Thoracic aorta (tissue), 2 donors: ENCODE measurements around the gene TXNDC11. TPM values are rescaled to one million over a fixed set of nuclear protein-coding genes. Genes with fewer than 3 reads are reported as not detected.

Source experiments
- ATAC-seq: fragments of 150-250 bp; one replicate; pipeline ENCODE4 v1.8.0; 2017; ENCODE audit warnings: low read depth; ENCODE audit not compliant: insufficient number of reproducible peaks, low FRiP score
- DNase-seq: peaks from one replicate; pipeline ENCODE4 v3.0.0-alpha.2; 2020; ENCODE audit warnings: low spot score
- H3K27ac ChIP-seq, 2 donors: fragments of 200-600 bp; sonication (generic); 1 replicate in 1 of 2; 2 replicates in 1 of 2; pipeline ENCODE4 v1.5.1; 2016; ENCODE audit warnings: mild to moderate bottlenecking in 2 of 2, moderate library complexity in 2 of 2
- H3K27me3 ChIP-seq: fragments of 200-600 bp; sonication (generic); replicated peaks from 2 replicates; pipeline ENCODE4 v1.6.0; 2016; ENCODE audit warnings: mild to moderate bottlenecking; ENCODE audit not compliant: insufficient read depth
- H3K36me3 ChIP-seq: fragments of 200-600 bp; sonication (generic); one replicate; pipeline ENCODE4 v1.5.1; 2016
- H3K4me1 ChIP-seq, 2 donors: fragments of 200-600 bp; sonication (generic); 1 replicate in 1 of 2; 2 replicates in 1 of 2; pipeline versions ENCODE4 v1.5.1 to v1.6.0; 2016; ENCODE audit warnings: low read depth in 2 of 2, mild to moderate bottlenecking in 1 of 2; ENCODE audit not compliant: control insufficient read depth in 1 of 2
- H3K4me3 ChIP-seq: fragments of 200-600 bp; sonication (generic); 2 replicates; pipeline ENCODE4 v1.5.1; 2016; ENCODE audit warnings: mild to moderate bottlenecking
- H3K9me3 ChIP-seq: fragments of 200-600 bp; sonication (generic); 2 replicates; pipeline ENCODE4 v1.5.1; 2016
- CTCF ChIP-seq: fragments of 200-600 bp; sonication (generic); IDR thresholded peaks from one replicate; pipeline ENCODE4 v1.5.1; 2019; ENCODE audit warnings: antibody characterized with exemption
- total RNA-seq, 2 donors: library from RNA; depleted of rRNA; stranded (reverse); fragments of >200 nt; gene quantifications; one replicate each; pipeline versions ENCODE4 v1.1.0 to v1.2.3, GENCODE V29; 2016

TXNDC11 gene
- total RNA-seq, 2 donors from 2014 or later: 44.5 to 49.4 TPM

DNA sequence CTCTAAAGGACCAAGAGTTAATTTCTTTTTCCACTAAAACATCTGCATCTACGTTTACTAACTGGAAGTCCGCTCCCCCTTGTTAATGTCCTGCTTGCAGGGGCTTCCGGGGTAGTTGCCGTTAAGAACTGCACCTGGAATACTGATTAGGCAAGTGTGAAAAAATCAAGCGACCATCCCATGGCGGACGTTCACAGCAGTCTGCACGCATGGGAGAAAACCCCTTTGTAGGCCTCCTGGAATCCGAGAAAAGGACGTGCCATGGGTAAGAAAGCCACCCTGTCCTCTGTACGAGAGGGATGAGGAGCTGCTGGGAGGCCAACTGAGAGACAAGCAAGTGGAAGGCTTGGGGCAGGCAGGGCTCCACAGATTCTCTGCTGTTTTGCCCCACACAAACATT lies 59.5 kb downstream of the TXNDC11 start:
- peaks cover 37 to 46% of the 10 kb centered on the region in 2 donors for H3K4me1 ChIP-seq

DNA sequence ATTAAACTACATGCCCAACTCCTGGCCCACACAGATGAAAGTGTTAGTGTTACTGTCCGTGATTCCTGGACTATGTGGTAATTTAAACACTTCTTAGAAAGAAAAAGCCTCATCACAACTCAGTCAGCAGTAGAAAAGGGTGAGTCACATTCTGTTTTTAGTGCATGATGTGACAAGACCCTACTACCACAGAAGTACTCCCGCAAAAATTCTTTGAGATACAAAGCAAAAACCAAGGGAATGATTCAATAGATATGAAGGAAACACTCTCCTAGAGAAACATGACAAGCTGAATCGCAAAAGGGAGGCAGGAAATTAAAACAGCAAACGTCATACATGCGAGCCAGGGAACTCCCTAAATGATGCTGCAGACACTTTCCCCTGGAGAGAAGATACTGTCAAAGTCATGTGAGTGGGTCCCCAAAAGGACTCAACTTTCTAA lies 60.0 kb downstream of the TXNDC11 start:
- Histone ChIP-seq H3K4me1 (peaks cover 36 to 42% of the 10 kb centered on the region in 2 donors), H3K27ac (peak overlapping the region in 1 of 2 donors; percentile 55), H3K27me3 (no peaks in the 10 kb centered on the region), H3K36me3 (peaks cover 36% of the 10 kb centered on the region), H3K9me3 (no peaks in the 10 kb centered on the region), H3K4me3 (no peak overlapping the region)
- no peak for TF ChIP-seq CTCF
- no peak for DNase-seq
- ATAC-seq: peak; percentile 68

More for the DNA sequence above, 59.5 kb downstream of the TXNDC11 start:
- DNase-seq: no peak
- no peak for ATAC-seq
- peaks cover 32% of the 10 kb centered on the region for H3K36me3 ChIP-seq
- H3K4me3 ChIP-seq: no peak overlapping the region
- no peaks in the 10 kb centered on the region for H3K27me3 ChIP-seq
- no peaks in the 10 kb centered on the region for H3K9me3 ChIP-seq
- TF ChIP-seq CTCF: no peak
- peak overlapping the region in 1 of 2 donors; percentile 55 for H3K27ac ChIP-seq

DNA sequence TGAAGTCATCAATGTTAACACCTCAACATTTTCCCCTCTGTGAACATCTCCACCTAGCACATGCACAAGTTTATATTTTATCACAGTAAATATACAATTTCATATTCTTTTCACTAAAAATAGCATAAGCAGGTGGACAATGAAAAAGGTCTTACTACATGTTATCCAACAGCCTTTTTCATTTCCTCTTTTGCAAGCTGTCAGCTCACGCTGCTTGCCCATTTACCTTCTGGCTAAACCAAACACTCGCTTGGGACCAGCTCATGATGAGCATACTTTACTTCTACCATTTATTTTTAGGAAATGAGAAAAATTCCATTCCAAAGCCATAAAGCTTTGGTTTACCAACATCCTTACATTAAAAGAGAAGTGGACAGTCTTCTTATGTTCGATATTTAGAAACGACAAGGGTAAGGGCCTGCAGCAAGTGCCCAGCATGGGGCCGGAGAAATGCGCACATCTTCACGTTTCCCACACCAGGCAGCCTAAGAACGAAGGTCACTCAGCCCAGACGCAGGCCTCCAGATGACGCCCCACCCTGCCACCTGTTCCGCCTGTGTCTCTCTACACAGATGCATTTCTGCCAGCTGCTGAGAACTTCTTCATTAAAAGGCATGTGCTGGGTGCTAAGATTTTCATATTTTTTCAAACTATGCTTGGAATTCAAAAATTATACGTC lies 60.5 kb downstream of the TXNDC11 start:
- Histone ChIP-seq H3K27ac (peak overlapping the region in 1 of 2 donors; percentile 55), H3K27me3 (no peaks in the 10 kb centered on the region), H3K36me3 (peaks cover 38% of the 10 kb centered on the region), H3K4me3 (no peak overlapping the region), H3K9me3 (no peaks in the 10 kb centered on the region), H3K4me1 (peaks cover 31 to 36% of the 10 kb centered on the region in 2 donors)
- ATAC-seq: no peak
- TF ChIP-seq CTCF: no peak
- no peak for DNase-seq

- no peak for ATAC-seq
- H3K27ac ChIP-seq: no peak overlapping the region
- H3K9me3 ChIP-seq: no peaks in the 10 kb centered on the region
- H3K27me3 ChIP-seq: no peaks in the 10 kb centered on the region
- DNase-seq: no peak
- no peak overlapping the region for H3K4me3 ChIP-seq
- H3K4me1 ChIP-seq: peaks cover 25 to 30% of the 10 kb centered on the region in 2 donors
- no peak for TF ChIP-seq CTCF
- peaks cover 44% of the 10 kb centered on the region for H3K36me3 ChIP-seq
Observed at GRCh38 chr16:11681556-11681955, 61.1 kb downstream of the TXNDC11 start.

DNA sequence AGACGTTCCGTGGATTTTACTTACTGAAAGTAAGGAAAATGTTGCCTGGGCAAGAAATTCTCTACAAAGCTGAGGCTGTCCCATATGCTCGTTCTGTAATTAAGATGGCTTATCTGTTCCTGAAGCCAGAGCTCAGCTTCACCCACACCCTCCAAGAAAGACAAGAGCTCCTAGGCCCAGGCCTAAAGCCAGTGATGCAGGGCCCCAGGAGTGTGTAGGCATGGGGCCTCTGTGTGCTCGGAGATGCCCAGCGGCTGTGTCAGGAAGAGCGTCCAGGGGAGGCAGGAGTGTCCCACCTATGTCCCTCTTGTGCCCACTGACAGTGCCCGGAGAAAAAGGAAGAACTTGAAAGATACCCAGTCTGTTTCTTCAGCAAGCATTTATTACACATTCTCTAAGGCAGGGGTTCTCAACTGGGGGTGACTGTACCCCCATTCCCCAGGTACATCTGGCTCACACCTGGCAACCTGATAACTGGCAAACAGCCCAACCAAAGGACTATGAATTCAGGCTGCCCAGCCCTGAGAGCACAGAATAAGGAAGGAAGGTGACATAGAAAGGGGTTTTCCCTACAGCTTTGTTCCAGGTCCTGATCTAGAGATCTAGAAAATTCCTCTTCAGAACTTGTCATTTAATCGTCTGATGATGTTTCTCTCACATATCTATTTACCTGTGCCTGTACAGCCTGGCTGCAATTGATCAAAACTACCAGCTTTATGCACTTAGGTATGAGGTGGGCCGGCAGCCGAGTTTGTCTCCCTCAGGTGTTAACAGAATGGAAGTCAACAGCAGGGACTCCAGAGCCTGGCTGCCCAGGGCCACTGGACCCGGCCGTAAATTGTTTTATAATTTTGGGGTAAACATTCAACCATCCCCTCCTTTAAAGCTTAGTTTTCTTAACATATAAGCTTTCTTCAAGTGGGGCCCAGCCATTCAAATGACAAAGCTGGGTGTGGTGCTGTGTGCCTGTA lies 62.4 kb downstream of the TXNDC11 start:
- DNase-seq (no peak), ATAC-seq (no peak)
- Histone ChIP-seq H3K4me3 (no peak overlapping the region), H3K4me1 (peaks cover 16 to 20% of the 10 kb centered on the region in 2 donors), H3K9me3 (no peaks in the 10 kb centered on the region), H3K36me3 (peaks cover 40% of the 10 kb centered on the region), H3K27ac (no peak overlapping the region), H3K27me3 (no peaks in the 10 kb centered on the region)
- no peak for TF ChIP-seq CTCF
